ENCODE measurements around the gene SNX33. TPM values are rescaled to one million over a fixed set of nuclear protein-coding genes. Genes with fewer than 3 reads are reported as not detected.

SNX33 gene
- total and polyA plus RNA-seq, 2 donors from 2014 or later = 14.2 to 20.2 TPM

DNA sequence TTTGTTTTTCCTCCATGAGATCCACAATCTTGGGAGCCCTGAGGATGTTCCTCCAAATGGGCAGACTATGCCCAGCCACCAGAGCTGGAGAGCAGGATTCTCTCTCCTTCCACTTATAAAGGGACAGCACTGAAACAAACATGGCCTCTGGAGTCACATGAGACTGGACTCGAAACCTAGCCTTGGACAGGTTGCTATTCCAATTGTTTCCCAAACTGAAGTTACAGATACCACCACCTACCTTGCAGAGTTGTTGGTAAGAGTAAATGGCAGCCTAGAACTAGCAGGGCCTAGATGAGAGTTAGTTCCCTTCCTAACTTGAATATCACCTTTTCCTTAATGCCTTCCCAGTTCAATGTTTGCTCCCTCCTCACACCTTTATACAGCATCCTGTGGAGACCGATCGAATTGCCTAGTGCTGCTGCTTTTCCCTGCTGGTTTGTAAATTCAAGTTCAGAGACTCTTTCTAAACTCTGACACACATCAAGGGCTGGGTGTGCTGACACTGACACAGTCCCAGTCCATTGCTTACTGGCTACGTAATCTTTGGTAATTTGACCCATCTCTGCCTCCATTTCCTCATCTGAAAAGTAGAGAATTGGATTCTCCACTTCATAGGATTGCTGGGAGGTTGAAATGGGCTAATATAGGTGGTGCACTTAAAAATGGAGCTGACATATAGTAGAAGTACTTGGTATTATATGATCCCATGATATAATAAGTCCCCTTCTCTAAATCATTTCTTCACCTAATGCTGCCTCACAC, 10.3 kb upstream of the SNX33 start:
- FAIRE-seq (no peak), DNase-seq (no peak)
- H3K9me3 ChIP-seq (ENCODE audit: control insufficient read depth in 2 of 3, insufficient read depth in 1 of 3, low read length in 3 of 3) = no peaks in the 10 kb centered on the region
- intact Hi-C loops (cut with DNase I) = no loop called here
- peak overlapping the region in 1 of 2 donors; percentile 85 for H3K27ac ChIP-seq (ENCODE audit: low read depth in 2 of 2, low read length in 2 of 2)
- H3K4me3 ChIP-seq (ENCODE audit: low read length in 3 of 3) = no peak overlapping the region
- no peaks in the 10 kb centered on the region for H3K36me3 ChIP-seq (ENCODE audit: control insufficient read depth in 2 of 3, insufficient read depth in 3 of 3, low read length in 3 of 3)
- H3K4me1 ChIP-seq (ENCODE audit: control insufficient read depth in 2 of 3, insufficient read depth in 2 of 3, low read depth in 1 of 3, low read length in 3 of 3) = peaks cover 0 to 15% (median 0%) of the 10 kb centered on the region in 3 donors
- no peak for TF ChIP-seq CTCF (IDR thresholded peaks at IDR 0.05; ENCODE audit: borderline replicate concordance, extremely low read depth, insufficient read depth)
- H3K9ac ChIP-seq (ENCODE audit: low read length in 3 of 3) = peak overlapping the region in 1 of 3 donors; percentile 4
- no peaks in the 10 kb centered on the region for H3K27me3 ChIP-seq (ENCODE audit: control insufficient read depth, insufficient read depth, low read length)

- peak overlapping the region; percentile 85 to 98 for H3K27ac ChIP-seq (ENCODE audit: low read depth in 2 of 2, low read length in 2 of 2)
- FAIRE-seq = no peak
- H3K36me3 ChIP-seq (ENCODE audit: control insufficient read depth in 2 of 3, insufficient read depth in 3 of 3, low read length in 3 of 3) = no peaks in the 10 kb centered on the region
- no peaks in the 10 kb centered on the region for H3K27me3 ChIP-seq (ENCODE audit: control insufficient read depth, insufficient read depth, low read length)
- peak overlapping the region; percentile 83 to 98 (median 95) for H3K4me3 ChIP-seq (ENCODE audit: low read length in 3 of 3)
- no peak for TF ChIP-seq CTCF (IDR thresholded peaks at IDR 0.05; ENCODE audit: borderline replicate concordance, extremely low read depth, insufficient read depth)
- DNase-seq = peak in 1 of 5 donors; percentile 61
- H3K9ac ChIP-seq (ENCODE audit: low read length in 3 of 3) = peak overlapping the region; percentile 18 to 97 (median 92)
- H3K9me3 ChIP-seq (ENCODE audit: control insufficient read depth in 2 of 3, insufficient read depth in 1 of 3, low read length in 3 of 3) = no peaks in the 10 kb centered on the region
- intact Hi-C loops (cut with DNase I) = no loop called here
- peaks cover 0 to 15% (median 0%) of the 10 kb centered on the region in 3 donors for H3K4me1 ChIP-seq (ENCODE audit: control insufficient read depth in 2 of 3, insufficient read depth in 2 of 3, low read depth in 1 of 3, low read length in 3 of 3)
These were observed 8.5 kb upstream of the SNX33 start for GRCh38 chr15:75639191-75639708.

GRCh38 chr15:75639709-75640482, 7.8 kb upstream of the SNX33 start, which contains the start of gene IMP3:
TSS of gene IMP3 (minus strand) at chr15:75640224. CDS start at chr15:75640168, 56 bp downstream.
- Histone ChIP-seq H3K4me1 (ENCODE audit: control insufficient read depth in 2 of 3, insufficient read depth in 2 of 3, low read depth in 1 of 3, low read length in 3 of 3) (peaks cover 0 to 15% (median 0%) of the 10 kb centered on the region in 3 donors), H3K27me3 (ENCODE audit: control insufficient read depth, insufficient read depth, low read length) (no peaks in the 10 kb centered on the region), H3K36me3 (ENCODE audit: control insufficient read depth in 2 of 3, insufficient read depth in 3 of 3, low read length in 3 of 3) (no peaks in the 10 kb centered on the region), H3K9ac (ENCODE audit: low read length in 3 of 3) (peak within 1 kb of the TSS; percentile 71 to 97 (median 92)), H3K27ac (ENCODE audit: low read depth in 2 of 2, low read length in 2 of 2) (peak within 1 kb of the TSS; percentile 85 to 98), H3K4me3 (ENCODE audit: low read length in 3 of 3) (peak within 1 kb of the TSS; percentile 83 to 98 (median 95)), H3K9me3 (ENCODE audit: control insufficient read depth in 2 of 3, insufficient read depth in 1 of 3, low read length in 3 of 3) (no peaks in the 10 kb centered on the region)
- TF ChIP-seq CTCF (IDR thresholded peaks at IDR 0.05; ENCODE audit: borderline replicate concordance, extremely low read depth, insufficient read depth) = no peak
- DNase-seq (peak; percentile 96 to 99 (median 97)), FAIRE-seq (peak; percentile 60)
- intact Hi-C loops (cut with DNase I) = no loop called here
